Transverse colon (tissue), 4 donors: ENCODE data around the gene RNF11. TPM values are rescaled to one million over a fixed set of nuclear protein-coding genes. Genes with fewer than 3 reads are reported as not detected.

Experiments
- DNase-seq: peaks from one replicate; pipeline ENCODE4 v3.0.0-alpha.2; 2019
- H3K27ac ChIP-seq, 4 donors: fragments of 200-600 bp; sonication (generic); 2 replicates each; pipeline ENCODE4 v1.5.1; 2016 to 2018; ENCODE audit warnings: inconsistent platforms in 4 of 4
- H3K27me3 ChIP-seq: fragments of 200-600 bp; sonication (generic); 2 replicates; pipeline ENCODE4 v1.5.1; 2017; ENCODE audit warnings: inconsistent platforms
- H3K36me3 ChIP-seq, 4 donors: fragments of 200-600 bp; sonication (generic); 2 replicates each; pipeline ENCODE4 v1.5.1; 2017 to 2019; ENCODE audit warnings: inconsistent platforms in 4 of 4
- H3K4me1 ChIP-seq, 4 donors: fragments of 200-600 bp; sonication (generic); 2 replicates each; pipeline ENCODE4 v1.5.1; 2017 to 2020; ENCODE audit warnings: inconsistent platforms in 4 of 4
- H3K4me3 ChIP-seq, 4 donors: fragments of 200-600 bp; sonication (generic); 1 replicate in 1 of 4; 2 replicates in 3 of 4; pipeline versions ENCODE4 v1.5.1 to v1.6.1; 2017 to 2019; ENCODE audit warnings: inconsistent platforms in 4 of 4
- H3K9me3 ChIP-seq, 2 donors: fragments of 200-600 bp; sonication (generic); 2 replicates each; pipeline ENCODE4 v1.5.1; 2017 to 2019; ENCODE audit warnings: inconsistent platforms in 2 of 2
- CTCF ChIP-seq, 5 experiments: fragments of 200-600 bp in 3 of 5; fragments of 450-650 bp in 2 of 5; sonication (generic) in 3 of 5; IDR thresholded peaks; 1 replicate in 2 of 5; 2 replicates in 3 of 5; pipeline ENCODE4 v1.5.1; 2016 to 2017; ENCODE audit warnings: antibody characterized with exemption in 5 of 5, inconsistent platforms in 3 of 5, mild to moderate bottlenecking in 2 of 5, moderate library complexity in 1 of 5
- EP300 ChIP-seq: sonication (generic); formaldehyde crosslinking; IDR thresholded peaks from one replicate; pipeline ENCODE4 v1.6.1; 2017; ENCODE audit warnings: antibody characterized with exemption, low read depth
- POLR2A ChIP-seq: fragments of 450-650 bp; IDR thresholded peaks from one replicate; pipeline ENCODE4 v1.6.1; 2016; ENCODE audit warnings: antibody characterized with exemption, mild to moderate bottlenecking, moderate library complexity
- POLR2AphosphoS5 ChIP-seq, 3 donors: sonication (generic); formaldehyde crosslinking; IDR thresholded peaks; one replicate each; pipeline ENCODE4 v1.6.1; 2016; ENCODE audit warnings: antibody characterized with exemption in 3 of 3
- WGBS, 2 donors: methylation state at CpG; one replicate each; pipeline ENCODE4 v1.1.5; 2018; ENCODE audit warnings: low coverage in 1 of 2; 5-methylcytosine and 5-hydroxymethylcytosine counted together
- in situ Hi-C, 4 donors: fragments of 200-750 bp; cut with MboI; loops; one replicate each; pipeline versions ENCODE4 v1.15.0 to v1.15.1; 2017; ENCODE audit warnings: low sequenced_read_pairs in 3 of 4, low pct_ligation_motif_present in 1 of 4, low pct_unique_long_range_greater_than_20kb in 1 of 4
- intact Hi-C: fragments of 100-400 bp; cut with DNase I; formaldehyde crosslinking; loops from one replicate; pipeline ENCODE4 v1.15.1; 2023; ENCODE audit warnings: low total_unique reads
- total RNA-seq, 4 donors: library from RNA; depleted of rRNA; stranded (reverse); fragments of >200 nt; gene quantifications; one replicate each; pipeline ENCODE4 v1.1.0, GENCODE V29; 2016

RNF11 gene
- total RNA-seq, 4 donors from 2014 or later, result 34.8 to 72.5 (median 52.8) TPM

GRCh38 chr1:51317798-51318197 lies 81.7 kb downstream of the RNF11 start:
- Histone ChIP-seq H3K4me1 (peaks cover 13 to 28% (median 27%) of the 10 kb centered on the region in 4 donors), H3K27me3 (no peaks in the 10 kb centered on the region), H3K27ac (no peak overlapping the region), H3K9me3 (no peaks in the 10 kb centered on the region), H3K36me3 (no peaks in the 10 kb centered on the region), H3K4me3 (no peak overlapping the region)
- WGBS, 2 donors, result 80 to 95% methylated on average over 1 to 7 of the region's 7 CpGs
- DNase-seq, result no peak
- in situ Hi-C loops, result no loop called here
- intact Hi-C loops, result no loop called here
- TF ChIP-seq CTCF (IDR thresholded peaks at IDR 0.05) (no peak), POLR2AphosphoS5 (IDR thresholded peaks at IDR 0.05) (no peak), POLR2A (no peak), EP300 (no peak)

GRCh38 chr1:51320967-51321923 lies 85.2 kb downstream of the RNF11 start:
- WGBS, 2 donors, result 59 to 66% methylated on average over 6 to 10 of the region's 11 CpGs
- in situ Hi-C loops (no loop called here), intact Hi-C loops (no loop called here)
- Histone ChIP-seq H3K9me3 (no peaks in the 10 kb centered on the region), H3K4me1 (peaks cover 0 to 11% (median 7%) of the 10 kb centered on the region in 4 donors), H3K36me3 (no peaks in the 10 kb centered on the region), H3K27me3 (no peaks in the 10 kb centered on the region), H3K4me3 (no peak overlapping the region), H3K27ac (peak overlapping the region; percentile 14 to 57 (median 30))
- DNase-seq, result no peak
- TF ChIP-seq POLR2AphosphoS5 (IDR thresholded peaks at IDR 0.05) (no peak), CTCF (IDR thresholded peaks at IDR 0.05) (no peak), POLR2A (no peak), EP300 (no peak)

GRCh38 chr1:51321924-51322280 lies 85.8 kb downstream of the RNF11 start:
- H3K27ac ChIP-seq, result peak overlapping the region in 3 of 4 donors; percentile 14 to 57 (median 39)
- no peak overlapping the region for H3K4me3 ChIP-seq
- intact Hi-C loops (no loop called here), in situ Hi-C loops (no loop called here)
- H3K36me3 ChIP-seq, result no peaks in the 10 kb centered on the region
- TF ChIP-seq POLR2A (no peak), CTCF (IDR thresholded peaks at IDR 0.05) (no peak), EP300 (no peak), POLR2AphosphoS5 (IDR thresholded peaks at IDR 0.05) (no peak)
- peaks cover 0 to 11% (median 7%) of the 10 kb centered on the region in 4 donors for H3K4me1 ChIP-seq
- no peaks in the 10 kb centered on the region for H3K27me3 ChIP-seq
- no peak for DNase-seq
- no peaks in the 10 kb centered on the region for H3K9me3 ChIP-seq
- 76% methylated on average over 2 of the region's 2 CpGs; no CpG with 5 or more reads in 1 of the 2 donors for WGBS, 2 donors

- DNase-seq, result no peak
- Histone ChIP-seq H3K27me3 (no peaks in the 10 kb centered on the region), H3K4me3 (no peak overlapping the region), H3K9me3 (no peaks in the 10 kb centered on the region), H3K36me3 (no peaks in the 10 kb centered on the region), H3K4me1 (peaks cover 0 to 11% (median 7%) of the 10 kb centered on the region in 4 donors), H3K27ac (no peak overlapping the region)
- WGBS, 2 donors, result 84 to 88% methylated on average over 4 of the region's 4 CpGs
- TF ChIP-seq POLR2AphosphoS5 (IDR thresholded peaks at IDR 0.05), result no peak
- no peak for TF ChIP-seq POLR2A
- TF ChIP-seq CTCF (IDR thresholded peaks at IDR 0.05), result no peak
- no peak for TF ChIP-seq EP300
- in situ Hi-C loops (no loop called here), intact Hi-C loops (no loop called here)
Observed at GRCh38 chr1:51322417-51323101, 86.5 kb downstream of the RNF11 start.
